Endothelial cell of hepatic sinusoid (primary cell): ENCODE data around the gene SEZ6.

Experiments
- in situ Hi-C: cut with HindIII; loops from 2 replicates; pipeline ENCODE4 v1.10.0; 2017; ENCODE audit warnings: low sequenced_read_pairs

Gene SEZ6

DNA sequence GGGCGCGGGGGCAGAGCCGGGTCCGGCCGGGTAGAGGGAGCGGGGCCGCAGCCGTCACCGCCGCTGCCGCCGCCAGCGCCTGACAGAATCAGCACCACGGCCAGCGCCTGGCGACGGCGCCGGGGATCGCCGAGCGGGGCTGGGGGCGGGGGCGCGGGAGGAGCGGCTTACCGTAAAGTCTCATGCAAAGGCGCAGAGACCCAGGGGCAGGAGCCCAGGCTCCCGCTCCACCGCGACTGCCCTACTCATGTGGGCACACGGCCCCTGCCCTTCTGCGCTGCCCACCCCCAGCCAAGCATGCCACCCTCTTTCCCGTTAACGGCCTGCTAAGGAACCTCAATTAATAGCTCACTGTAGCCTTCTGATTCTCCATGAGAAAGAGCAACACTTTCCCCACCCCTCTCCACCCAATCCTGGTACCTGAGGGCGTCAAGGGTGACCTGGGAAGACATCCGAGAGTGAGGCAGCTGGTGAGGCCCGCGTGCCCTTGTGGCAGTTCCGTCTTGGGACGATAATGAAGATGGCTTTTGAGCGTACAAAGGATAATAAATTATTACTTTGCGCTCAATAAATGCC lies at the start of gene SEZ6:
SEZ6 (minus strand) TSS at position 98 of the 576 bp plus-strand sequence. CDS start 164 bp downstream, outside the sequence.
- in situ Hi-C loops, result loop anchor here (5.0 kb wide), 1 partner anchor 36 kb away; the partner anchor contains the start of gene PIPOX

DNA sequence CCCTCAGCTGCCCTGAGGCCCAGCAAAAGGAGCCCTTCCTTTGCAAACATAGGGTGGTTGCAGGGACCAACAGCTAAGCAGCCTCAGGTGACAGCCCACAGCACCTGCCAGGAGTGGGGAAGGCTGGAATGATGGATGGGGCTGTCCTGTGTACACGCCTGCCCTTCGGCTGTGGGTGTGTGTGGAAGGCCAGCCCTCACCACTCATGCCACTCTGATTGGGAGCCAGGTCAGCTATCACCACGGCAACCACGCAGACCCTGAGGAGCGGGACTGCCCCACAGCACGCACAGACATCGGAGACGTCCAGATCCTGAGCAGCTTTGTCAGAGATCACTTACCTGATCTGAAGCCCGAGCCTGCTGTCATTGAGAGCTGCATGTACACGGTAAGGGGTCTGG lies 49.0 kb upstream of the SEZ6 start:
- in situ Hi-C loops, result no loop called here

- in situ Hi-C loops, result no loop called here
Observed at GRCh38 chr17:29051731-29052130, 45.9 kb upstream of the SEZ6 start.

DNA sequence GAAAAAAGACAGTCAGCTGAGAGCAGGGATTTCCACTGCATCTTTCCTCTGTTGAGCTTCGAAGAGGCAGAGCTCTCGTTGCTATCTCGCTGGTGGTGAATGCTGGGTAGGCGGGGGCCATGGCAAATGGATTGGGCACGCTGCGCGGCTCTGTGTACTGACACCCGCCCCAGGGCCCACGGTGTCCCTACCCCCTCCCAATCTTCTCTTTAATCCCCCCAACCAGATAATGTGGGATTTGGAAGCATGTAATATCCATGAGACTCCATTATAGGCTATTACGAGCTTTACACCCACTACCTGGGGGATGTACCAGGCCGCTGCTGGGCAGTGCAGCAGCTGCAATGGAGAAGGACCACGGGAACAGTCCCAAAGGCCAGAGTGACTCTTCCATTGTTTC lies 45.4 kb upstream of the SEZ6 start:
- in situ Hi-C loops, result no loop called here

DNA sequence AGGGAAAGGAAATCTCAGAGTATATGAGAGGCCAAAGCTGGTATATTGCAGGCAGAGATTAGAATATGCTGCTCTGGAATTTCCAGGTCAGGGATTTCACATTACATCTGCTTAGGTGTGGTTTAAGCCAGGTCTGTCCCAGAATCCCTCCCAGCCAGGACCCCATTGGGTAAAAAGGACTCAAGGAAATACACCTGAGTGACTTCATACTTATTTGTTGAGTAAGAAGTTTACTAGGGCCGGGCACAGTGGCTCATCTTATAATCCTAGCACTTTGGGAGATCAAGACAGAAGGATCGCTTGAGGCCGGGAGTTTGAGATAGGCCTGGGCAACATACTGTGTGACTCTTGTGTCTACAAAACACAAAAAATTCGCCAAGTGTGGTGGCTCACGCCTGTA lies 44.3 kb upstream of the SEZ6 start:
- in situ Hi-C loops, result no loop called here

DNA sequence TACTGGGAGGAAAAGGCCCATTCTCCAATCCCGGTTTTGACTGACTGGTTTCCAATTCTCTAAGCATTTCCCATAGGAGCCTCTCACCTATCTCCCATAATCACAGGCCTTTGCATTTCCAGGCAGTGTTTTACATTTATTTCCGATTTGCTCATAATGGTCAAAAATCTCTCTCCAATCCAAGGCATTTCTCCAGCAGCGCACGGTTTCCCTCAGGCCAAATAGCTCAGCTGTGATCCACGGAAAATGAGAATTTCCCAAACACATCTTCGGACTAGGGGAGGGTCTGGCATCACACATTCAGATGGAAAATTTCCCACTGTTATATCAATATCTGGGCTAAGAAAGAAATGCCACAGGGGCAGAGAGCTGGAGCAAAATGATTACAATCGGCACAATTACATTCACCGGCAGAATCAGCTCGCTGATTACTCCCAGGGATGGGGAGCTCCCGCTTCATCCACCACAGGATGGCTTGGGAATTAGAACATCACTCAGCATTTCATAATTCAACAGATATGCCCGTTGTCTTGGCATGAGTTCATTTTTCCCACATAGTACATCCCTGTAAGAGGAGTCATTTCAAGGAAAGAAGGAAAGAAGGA lies 43.8 kb upstream of the SEZ6 start:
- in situ Hi-C loops, result no loop called here

GRCh38 chr17:29048440-29049368 lies 42.9 kb upstream of the SEZ6 start:
- in situ Hi-C loops, result no loop called here

GRCh38 chr17:29046473-29046839 lies 40.6 kb upstream of the SEZ6 start:
- in situ Hi-C loops, result no loop called here

GRCh38 chr17:29045734-29046472 lies 40.1 kb upstream of the SEZ6 start:
- in situ Hi-C loops, result no loop called here

- in situ Hi-C loops, result no loop called here
Observed at GRCh38 chr17:29045026-29045425, 39.2 kb upstream of the SEZ6 start.

DNA sequence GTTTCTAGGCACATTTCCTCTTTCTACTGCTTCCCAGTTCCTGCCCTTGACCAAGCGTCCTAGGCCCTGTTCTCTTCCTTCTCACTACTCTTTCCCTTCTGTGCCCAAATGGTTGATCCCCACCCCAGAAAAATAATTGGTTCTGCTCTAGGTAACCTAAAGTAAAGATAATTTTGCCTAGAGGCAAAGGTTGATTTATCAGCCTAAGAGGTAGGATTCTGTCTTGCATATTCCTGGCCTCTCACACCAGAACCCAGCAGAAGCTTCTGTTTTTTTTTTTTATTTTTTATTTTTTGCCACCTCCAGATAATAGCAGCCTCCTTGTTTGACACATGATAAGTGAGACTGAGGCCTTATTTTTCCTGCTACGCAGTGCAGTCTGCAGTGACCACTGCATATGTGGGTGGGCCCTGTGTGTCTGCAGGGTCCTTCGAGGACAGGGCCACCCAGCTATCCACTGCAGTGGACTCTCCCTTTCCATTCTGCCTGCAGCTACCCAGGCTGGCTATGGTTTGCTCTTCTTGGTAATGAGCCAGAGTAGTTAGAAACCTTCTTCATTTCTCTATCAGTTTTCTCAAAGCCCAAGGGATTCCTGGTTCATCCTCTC lies 37.8 kb upstream of the SEZ6 start:
- in situ Hi-C loops, result loop anchor here (5.0 kb wide), 2 partner anchors 36 to 39 kb away; partner anchors contain the start of gene SEZ6

GRCh38 chr17:29042679-29043538 lies 37.1 kb upstream of the SEZ6 start, which contains the start of gene PIPOX:
Gene PIPOX (plus strand): TSS chr17:29043141. CDS start chr17:29043226, 85 bp downstream.
- in situ Hi-C loops, result loop anchor here (5.0 kb wide), 2 partner anchors 36 to 39 kb away; partner anchors contain the start of gene SEZ6

GRCh38 chr17:29042026-29042678 lies 36.3 kb upstream of the SEZ6 start:
- in situ Hi-C loops, result loop anchor here (5.0 kb wide), 2 partner anchors 35 to 40 kb away; partner anchors contain the start of gene SEZ6

GRCh38 chr17:29041571-29041970 lies 35.7 kb upstream of the SEZ6 start:
- in situ Hi-C loops, result loop anchor here (5.0 kb wide), 2 partner anchors 34 to 41 kb away; partner anchors contain the start of gene SEZ6

- in situ Hi-C loops, result loop anchor here (5.0 kb wide), 2 partner anchors 34 to 41 kb away; partner anchors contain the start of gene SEZ6
Observed at GRCh38 chr17:29041091-29041490, 35.3 kb upstream of the SEZ6 start.

DNA sequence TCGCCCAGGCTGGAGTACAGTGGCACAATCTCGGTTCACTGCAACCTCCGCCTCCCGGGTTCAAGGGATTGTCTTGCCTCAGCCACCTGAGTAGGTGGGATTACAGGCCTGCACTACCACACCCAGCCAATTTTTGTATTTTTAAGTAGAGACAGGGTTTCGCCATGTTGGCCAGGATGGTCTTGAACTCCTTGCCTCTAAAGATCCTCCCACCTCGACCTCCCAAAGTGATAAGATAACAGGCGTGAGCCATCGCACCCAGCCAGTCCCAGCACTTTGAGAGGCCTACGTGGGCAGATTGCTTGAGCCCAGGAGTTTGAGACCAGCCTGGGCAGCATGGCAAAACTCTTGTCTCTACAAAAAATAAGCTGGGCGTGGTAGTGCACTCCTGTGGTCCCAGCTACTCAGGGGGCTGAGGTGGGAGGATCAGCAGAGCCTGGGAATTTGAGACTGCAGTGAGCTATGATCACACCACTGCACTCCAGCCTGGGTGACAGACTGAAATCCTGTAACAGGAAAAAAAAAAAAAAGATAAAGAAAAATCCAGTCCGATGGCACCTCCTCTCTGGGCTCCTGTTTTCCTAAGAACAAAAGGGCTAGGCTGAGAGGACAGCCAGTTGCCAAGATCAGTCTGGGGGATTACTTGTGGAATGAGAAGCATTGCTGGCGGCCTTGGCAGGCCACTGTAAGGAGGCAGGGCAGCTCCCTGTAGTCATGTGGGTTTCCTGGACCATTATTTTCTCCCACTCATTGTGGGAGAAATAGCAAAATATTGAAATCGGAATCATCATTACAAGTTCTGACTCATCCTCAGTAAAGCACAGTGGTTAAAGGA lies 34.1 kb upstream of the SEZ6 start:
- in situ Hi-C loops, result loop anchor here (5.0 kb wide), 2 partner anchors 33 to 42 kb away; partner anchors contain the start of gene SEZ6

DNA sequence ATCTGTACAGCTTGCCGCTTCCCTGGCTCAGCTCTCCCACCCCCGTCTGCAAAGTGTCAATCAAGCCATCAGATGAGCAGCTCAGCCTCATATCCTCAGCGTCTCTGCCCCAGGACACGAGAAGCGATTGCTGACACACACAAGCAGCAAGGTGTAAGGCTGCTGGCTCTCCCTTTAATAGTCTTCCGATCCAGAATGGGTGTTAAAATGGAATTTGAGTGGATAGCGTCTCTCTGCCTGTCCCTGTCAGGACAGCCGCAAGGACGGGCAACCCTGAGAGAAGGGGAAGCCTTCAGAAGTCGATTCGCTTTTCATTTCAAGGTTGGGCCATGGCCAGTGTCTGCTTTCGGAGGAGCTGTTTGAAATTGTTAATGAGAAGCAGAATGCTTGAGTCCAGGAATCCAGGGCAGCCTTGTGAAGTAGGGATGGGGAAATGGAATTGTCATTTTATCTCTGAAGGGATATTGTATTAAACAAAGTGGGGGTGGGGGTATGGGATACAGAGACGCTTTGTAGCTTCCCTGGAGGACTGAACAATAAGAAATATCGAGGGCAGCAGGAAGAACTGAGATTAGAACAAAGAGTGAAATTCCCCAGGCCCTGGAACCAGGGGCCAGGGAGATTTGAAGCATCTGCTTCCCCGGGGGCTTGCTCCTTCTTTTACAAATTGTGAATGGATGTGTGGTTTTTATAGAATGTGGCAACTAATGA lies 32.4 kb upstream of the SEZ6 start:
- in situ Hi-C loops, result no loop called here
